MM.1S (cell line): ENCODE measurements around the gene MMS19.

Experiments used
- CTCF ChIP-seq: fragments of 300-600 bp; sonication (generic); IDR thresholded peaks from 2 replicates; pipeline ENCODE4 v1.5.1; 2016; ENCODE audit warnings: antibody characterized with exemption, low read length, mixed read lengths
- EZH2phosphoT487 ChIP-seq: fragments of 300-600 bp; sonication (generic); IDR thresholded peaks from 2 replicates; pipeline ENCODE4 v1.6.1; 2018; ENCODE audit warnings: antibody characterized with exemption, low read length

GRCh38 chr10:97532935-97533671, 34.9 kb upstream of the MMS19 start:
- TF ChIP-seq CTCF = no peak
- TF ChIP-seq EZH2phosphoT487 = no peak
